HG02981 (cell line): ENCODE data around the gene ZNF280C.

Experiments used
- ATAC-seq: cut with Tn5 transposase; IDR thresholded peaks from one replicate; pipeline ENCODE4 v1.9.1; 2021; ENCODE audit warnings: mild to moderate bottlenecking, moderate library complexity; ENCODE audit not compliant: unreplicated experiment

Gene ZNF280C

GRCh38 chrX:130179579-130180215, 89.0 kb downstream of the ZNF280C start:
- no peak for ATAC-seq

- no peak for ATAC-seq
Measured at GRCh38 chrX:130179170-130179569, 89.5 kb downstream of the ZNF280C start.

GRCh38 chrX:130176942-130177341, 91.8 kb downstream of the ZNF280C start:
- ATAC-seq = no peak

GRCh38 chrX:130176354-130176776, 92.3 kb downstream of the ZNF280C start:
- peak; percentile 76 for ATAC-seq

GRCh38 chrX:130174937-130175336, 93.8 kb downstream of the ZNF280C start:
- no peak for ATAC-seq

- ATAC-seq = no peak
Measured at GRCh38 chrX:130174045-130174704, 94.5 kb downstream of the ZNF280C start.

GRCh38 chrX:130173190-130173895, 95.4 kb downstream of the ZNF280C start:
- ATAC-seq = no peak

- ATAC-seq = no peak
Measured at GRCh38 chrX:130172127-130172845, 96.4 kb downstream of the ZNF280C start.

- no peak for ATAC-seq
Measured at GRCh38 chrX:130171446-130172126, 97.1 kb downstream of the ZNF280C start, which contains the start of gene RAB33A. RAB33A (plus strand) TSS chrX:130171962; CDS start chrX:130172063, 101 bp downstream.

GRCh38 chrX:130170752-130171445, 97.8 kb downstream of the ZNF280C start:
- ATAC-seq = peak; percentile 78

GRCh38 chrX:130167040-130167439, 101.7 kb downstream of the ZNF280C start:
- ATAC-seq = no peak

GRCh38 chrX:130166503-130166777, 102.3 kb downstream of the ZNF280C start:
- no peak for ATAC-seq

GRCh38 chrX:130165703-130166502, 102.8 kb downstream of the ZNF280C start, which contains the start of gene AIFM1:
AIFM1 (minus strand) TSS chrX:130165841; CDS start chrX:130165656, 185 bp downstream.
- peak; percentile 87 for ATAC-seq

- no peak for ATAC-seq
Measured at GRCh38 chrX:130165181-130165702, 103.5 kb downstream of the ZNF280C start.

- ATAC-seq = no peak
Measured at GRCh38 chrX:130163398-130163797, 105.3 kb downstream of the ZNF280C start.

GRCh38 chrX:130162094-130162735, 106.5 kb downstream of the ZNF280C start:
- no peak for ATAC-seq

- ATAC-seq = no peak
Measured at GRCh38 chrX:130159776-130160175, 108.9 kb downstream of the ZNF280C start.

GRCh38 chrX:130158311-130158710, 110.4 kb downstream of the ZNF280C start:
- ATAC-seq = no peak

GRCh38 chrX:130155564-130155963, 113.1 kb downstream of the ZNF280C start:
- ATAC-seq = no peak
